ENCODE measurements around the gene NHS.

DNA sequence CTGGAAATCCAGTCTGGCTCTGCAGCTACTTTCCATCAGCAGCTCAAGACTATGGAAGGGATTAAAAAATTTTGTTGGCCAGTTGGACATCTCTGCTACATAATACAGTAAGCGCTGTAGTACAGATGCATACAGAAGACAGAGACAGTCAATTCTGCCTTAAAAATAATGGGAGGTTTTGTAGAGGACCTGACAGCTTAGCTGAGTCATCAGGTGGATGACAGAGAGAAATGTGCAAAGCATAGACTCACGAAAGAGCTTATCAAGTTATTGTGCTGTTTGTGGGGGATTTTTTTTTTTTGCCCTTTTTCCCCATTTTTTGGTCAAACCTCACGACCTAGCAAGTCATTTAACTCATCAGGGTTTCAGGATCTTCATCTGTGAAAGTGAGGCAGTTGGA lies 213.3 kb downstream of the NHS start:
- TF ChIP-seq, protein P1, sequence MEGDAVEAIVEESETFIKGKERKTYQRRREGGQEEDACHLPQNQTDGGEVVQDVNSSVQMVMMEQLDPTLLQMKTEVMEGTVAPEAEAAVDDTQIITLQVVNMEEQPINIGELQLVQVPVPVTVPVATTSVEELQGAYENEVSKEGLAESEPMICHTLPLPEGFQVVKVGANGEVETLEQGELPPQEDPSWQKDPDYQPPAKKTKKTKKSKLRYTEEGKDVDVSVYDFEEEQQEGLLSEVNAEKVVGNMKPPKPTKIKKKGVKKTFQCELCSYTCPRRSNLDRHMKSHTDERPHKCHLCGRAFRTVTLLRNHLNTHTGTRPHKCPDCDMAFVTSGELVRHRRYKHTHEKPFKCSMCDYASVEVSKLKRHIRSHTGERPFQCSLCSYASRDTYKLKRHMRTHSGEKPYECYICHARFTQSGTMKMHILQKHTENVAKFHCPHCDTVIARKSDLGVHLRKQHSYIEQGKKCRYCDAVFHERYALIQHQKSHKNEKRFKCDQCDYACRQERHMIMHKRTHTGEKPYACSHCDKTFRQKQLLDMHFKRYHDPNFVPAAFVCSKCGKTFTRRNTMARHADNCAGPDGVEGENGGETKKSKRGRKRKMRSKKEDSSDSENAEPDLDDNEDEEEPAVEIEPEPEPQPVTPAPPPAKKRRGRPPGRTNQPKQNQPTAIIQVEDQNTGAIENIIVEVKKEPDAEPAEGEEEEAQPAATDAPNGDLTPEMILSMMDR (IDR thresholded peaks at IDR 0.05) = no peak
- no peak for TF ChIP-seq POLR2A (IDR thresholded peaks at IDR 0.05)
